Measurements from ENCODE around the gene ANKRD40. TPM values are rescaled to one million over a fixed set of nuclear protein-coding genes. Genes with fewer than 3 reads are reported as not detected.

ANKRD40 gene
- total RNA-seq, 1 experiment from 2014 or later = 45.3 TPM

DNA sequence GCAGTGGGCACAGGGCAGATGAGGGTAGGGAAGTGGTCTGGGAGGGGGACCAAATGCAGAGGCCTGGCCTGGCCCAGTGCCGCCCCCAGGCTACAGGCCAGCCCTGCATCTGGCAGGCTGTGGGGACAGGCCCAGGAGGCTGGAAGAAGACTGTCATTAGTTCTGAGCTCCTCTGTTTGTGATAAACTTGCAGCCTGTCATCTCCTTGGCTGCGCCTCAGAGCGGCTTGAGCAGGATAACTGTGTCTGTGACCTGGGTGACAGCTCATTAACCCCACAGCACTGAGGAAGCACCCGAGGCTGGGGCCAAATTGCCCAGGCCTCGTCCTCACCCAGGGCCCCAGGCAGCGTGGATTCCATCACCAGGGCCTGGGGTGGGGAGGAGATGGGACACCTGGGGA is 49.1 kb downstream of the ANKRD40 start:
- Mint-ChIP-seq H3K4me1 (peaks cover 16% of the 10 kb centered on the region), H3K9me3 (no peaks in the 10 kb centered on the region), H3K27me3 (ENCODE audit: low read depth) (no peaks in the 10 kb centered on the region), H3K27ac (no peak overlapping the region), H3K4me3 (no peak overlapping the region), H3K36me3 (no peaks in the 10 kb centered on the region)
- ATAC-seq (no peak), DNase-seq (ENCODE audit: low spot score) (no peak)
- ChIA-PET CTCF (interaction anchor here (0.6 to 2.2 kb wide), 7 partner anchors 11 to 39 kb away, joined by 3 to 9 read pairs (median 5); no protein-coding TSS in a partner anchor), POLR2A (no interaction called here)
- TF ChIP-seq, protein P1, sequence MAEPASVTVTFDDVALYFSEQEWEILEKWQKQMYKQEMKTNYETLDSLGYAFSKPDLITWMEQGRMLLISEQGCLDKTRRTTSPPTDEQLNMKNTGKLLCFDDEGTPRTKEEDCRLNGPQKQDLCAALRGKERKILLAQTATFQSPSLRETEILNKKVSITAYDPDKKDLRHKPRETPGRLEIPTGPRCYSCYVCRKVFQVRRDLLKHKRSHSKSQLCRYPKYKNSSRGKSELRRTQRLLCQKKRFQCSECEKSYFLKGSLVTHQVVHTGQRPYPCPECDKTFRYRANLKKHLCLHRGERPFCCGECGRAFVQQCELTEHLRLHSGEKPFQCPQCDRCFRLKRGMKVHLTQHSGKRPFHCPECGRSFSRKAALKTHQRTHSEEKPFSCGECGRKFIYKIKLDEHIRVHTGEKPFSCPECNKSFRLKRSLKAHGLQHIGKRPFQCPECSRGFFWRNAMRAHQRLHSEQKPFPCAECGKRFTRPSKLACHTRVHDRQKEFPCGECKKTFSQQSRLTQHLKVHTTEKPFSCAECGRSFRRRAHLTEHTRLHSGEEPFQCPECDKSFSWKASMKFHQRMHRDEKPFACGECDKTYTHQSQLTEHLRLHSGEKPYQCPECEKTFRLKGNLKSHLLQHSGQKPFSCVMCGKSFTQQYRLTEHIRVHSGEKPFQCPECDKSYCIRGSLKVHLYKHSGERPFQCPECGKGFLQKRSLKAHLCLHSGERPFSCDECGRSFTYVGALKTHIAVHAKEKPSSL (CRISPR knock-in tag; conservative IDR thresholded peaks at IDR 0.05) = no peak
- no peak for TF ChIP-seq SOX15 (CRISPR knock-in tag; IDR thresholded peaks at IDR 0.05)
- no peak for TF ChIP-seq TCF7 (CRISPR knock-in tag; IDR thresholded peaks at IDR 0.05; ENCODE audit: low read depth)
- TF ChIP-seq ZNF138 (CRISPR knock-in tag; conservative IDR thresholded peaks at IDR 0.05) = no peak
- no peak for TF ChIP-seq NR2C2 (CRISPR knock-in tag; IDR thresholded peaks at IDR 0.05)
- no peak for TF ChIP-seq MYBL2 (CRISPR knock-in tag; IDR thresholded peaks at IDR 0.05)
- TF ChIP-seq SP1 (CRISPR knock-in tag; conservative IDR thresholded peaks at IDR 0.05) = no peak
- TF ChIP-seq GTF2I (CRISPR knock-in tag; conservative IDR thresholded peaks at IDR 0.05) = no peak
- TF ChIP-seq, protein P2, sequence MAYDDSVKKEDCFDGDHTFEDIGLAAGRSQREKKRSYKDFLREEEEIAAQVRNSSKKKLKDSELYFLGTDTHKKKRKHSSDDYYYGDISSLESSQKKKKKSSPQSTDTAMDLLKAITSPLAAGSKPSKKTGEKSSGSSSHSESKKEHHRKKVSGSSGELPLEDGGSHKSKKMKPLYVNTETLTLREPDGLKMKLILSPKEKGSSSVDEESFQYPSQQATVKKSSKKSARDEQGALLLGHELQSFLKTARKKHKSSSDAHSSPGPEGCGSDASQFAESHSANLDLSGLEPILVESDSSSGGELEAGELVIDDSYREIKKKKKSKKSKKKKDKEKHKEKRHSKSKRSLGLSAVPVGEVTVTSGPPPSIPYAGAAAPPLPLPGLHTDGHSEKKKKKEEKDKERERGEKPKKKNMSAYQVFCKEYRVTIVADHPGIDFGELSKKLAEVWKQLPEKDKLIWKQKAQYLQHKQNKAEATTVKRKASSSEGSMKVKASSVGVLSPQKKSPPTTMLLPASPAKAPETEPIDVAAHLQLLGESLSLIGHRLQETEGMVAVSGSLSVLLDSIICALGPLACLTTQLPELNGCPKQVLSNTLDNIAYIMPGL (CRISPR knock-in tag; IDR thresholded peaks at IDR 0.05) = no peak
- no peak for TF ChIP-seq FOXP1 (CRISPR knock-in tag; IDR thresholded peaks at IDR 0.05; ENCODE audit: borderline replicate concordance)
- TF ChIP-seq, protein P3, sequence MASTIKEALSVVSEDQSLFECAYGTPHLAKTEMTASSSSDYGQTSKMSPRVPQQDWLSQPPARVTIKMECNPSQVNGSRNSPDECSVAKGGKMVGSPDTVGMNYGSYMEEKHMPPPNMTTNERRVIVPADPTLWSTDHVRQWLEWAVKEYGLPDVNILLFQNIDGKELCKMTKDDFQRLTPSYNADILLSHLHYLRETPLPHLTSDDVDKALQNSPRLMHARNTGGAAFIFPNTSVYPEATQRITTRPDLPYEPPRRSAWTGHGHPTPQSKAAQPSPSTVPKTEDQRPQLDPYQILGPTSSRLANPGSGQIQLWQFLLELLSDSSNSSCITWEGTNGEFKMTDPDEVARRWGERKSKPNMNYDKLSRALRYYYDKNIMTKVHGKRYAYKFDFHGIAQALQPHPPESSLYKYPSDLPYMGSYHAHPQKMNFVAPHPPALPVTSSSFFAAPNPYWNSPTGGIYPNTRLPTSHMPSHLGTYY (CRISPR knock-in tag; IDR thresholded peaks at IDR 0.05) = no peak
- no peak for TF ChIP-seq MLX (CRISPR knock-in tag; IDR thresholded peaks at IDR 0.05)
- no peak for TF ChIP-seq ZNF263 (CRISPR knock-in tag; IDR thresholded peaks at IDR 0.05; ENCODE audit: low read depth)
- no peak for TF ChIP-seq NFE2L1 (CRISPR knock-in tag; IDR thresholded peaks at IDR 0.05)
- TF ChIP-seq NFYB (CRISPR knock-in tag; conservative IDR thresholded peaks at IDR 0.05; ENCODE audit: low read depth) = no peak
- TF ChIP-seq TP53 (CRISPR knock-in tag; IDR thresholded peaks at IDR 0.05) = no peak
- no peak for TF ChIP-seq ZNF416 (CRISPR knock-in tag; IDR thresholded peaks at IDR 0.05)
- TF ChIP-seq, protein P4, sequence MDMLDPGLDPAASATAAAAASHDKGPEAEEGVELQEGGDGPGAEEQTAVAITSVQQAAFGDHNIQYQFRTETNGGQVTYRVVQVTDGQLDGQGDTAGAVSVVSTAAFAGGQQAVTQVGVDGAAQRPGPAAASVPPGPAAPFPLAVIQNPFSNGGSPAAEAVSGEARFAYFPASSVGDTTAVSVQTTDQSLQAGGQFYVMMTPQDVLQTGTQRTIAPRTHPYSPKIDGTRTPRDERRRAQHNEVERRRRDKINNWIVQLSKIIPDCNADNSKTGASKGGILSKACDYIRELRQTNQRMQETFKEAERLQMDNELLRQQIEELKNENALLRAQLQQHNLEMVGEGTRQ (CRISPR knock-in tag; IDR thresholded peaks at IDR 0.05) = no peak
- TF ChIP-seq, protein P5, sequence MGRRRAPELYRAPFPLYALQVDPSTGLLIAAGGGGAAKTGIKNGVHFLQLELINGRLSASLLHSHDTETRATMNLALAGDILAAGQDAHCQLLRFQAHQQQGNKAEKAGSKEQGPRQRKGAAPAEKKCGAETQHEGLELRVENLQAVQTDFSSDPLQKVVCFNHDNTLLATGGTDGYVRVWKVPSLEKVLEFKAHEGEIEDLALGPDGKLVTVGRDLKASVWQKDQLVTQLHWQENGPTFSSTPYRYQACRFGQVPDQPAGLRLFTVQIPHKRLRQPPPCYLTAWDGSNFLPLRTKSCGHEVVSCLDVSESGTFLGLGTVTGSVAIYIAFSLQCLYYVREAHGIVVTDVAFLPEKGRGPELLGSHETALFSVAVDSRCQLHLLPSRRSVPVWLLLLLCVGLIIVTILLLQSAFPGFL (CRISPR knock-in tag; IDR thresholded peaks at IDR 0.05; ENCODE audit: borderline replicate concordance) = no peak
- TF ChIP-seq OVOL2 (CRISPR knock-in tag; IDR thresholded peaks at IDR 0.05; ENCODE audit: borderline replicate concordance) = no peak
